CD4-positive, alpha-beta T cell treated with Interferon alpha-2 for 1 hour (primary cell): ENCODE measurements around the gene TRIM62.

ENCODE experiments used
- DNase-seq, 2 donors: peaks; one replicate each; pipeline ENCODE4 v3.0.0-alpha.2; 2020 to 2022

TRIM62 gene

GRCh38 chr1:33181921-33182341 is at the start of gene TRIM62:
Gene TRIM62, minus strand, starts transcription at chr1:33182043. Its CDS starts 611 bp downstream, at chr1:33181432.
- DNase-seq: peak; percentile 73 to 82

- DNase-seq: no peak
Observed at GRCh38 chr1:33231166-33231565, 49.3 kb upstream of the TRIM62 start.

- no peak for DNase-seq
Observed at GRCh38 chr1:33228935-33229487, 47.2 kb upstream of the TRIM62 start.

GRCh38 chr1:33225586-33225985 is 43.7 kb upstream of the TRIM62 start:
- DNase-seq: no peak

GRCh38 chr1:33224166-33224707 is 42.4 kb upstream of the TRIM62 start:
- DNase-seq: no peak

GRCh38 chr1:33222381-33222780 is 40.5 kb upstream of the TRIM62 start:
- DNase-seq: no peak

GRCh38 chr1:33221385-33221758 is 39.5 kb upstream of the TRIM62 start:
- DNase-seq: no peak

GRCh38 chr1:33220676-33221384 is 39.0 kb upstream of the TRIM62 start:
- no peak for DNase-seq

GRCh38 chr1:33219886-33220661 is 38.2 kb upstream of the TRIM62 start:
- no peak for DNase-seq

- no peak for DNase-seq
Observed at GRCh38 chr1:33211972-33212371, 30.1 kb upstream of the TRIM62 start.

- DNase-seq: no peak
Observed at GRCh38 chr1:33206340-33206739, 24.5 kb upstream of the TRIM62 start.

GRCh38 chr1:33195556-33195955 is 13.7 kb upstream of the TRIM62 start:
- DNase-seq: no peak

- no peak for DNase-seq
Observed at GRCh38 chr1:33191731-33192275, 10.0 kb upstream of the TRIM62 start.

- peak in 1 of 2 donors; percentile 8 for DNase-seq
Observed at GRCh38 chr1:33190701-33191100, 8.9 kb upstream of the TRIM62 start.

- DNase-seq: no peak
Observed at GRCh38 chr1:33188572-33189275, 6.9 kb upstream of the TRIM62 start.

GRCh38 chr1:33186936-33187335 is 5.1 kb upstream of the TRIM62 start:
- no peak for DNase-seq

GRCh38 chr1:33185541-33185940 is 3.7 kb upstream of the TRIM62 start:
- no peak for DNase-seq

- DNase-seq: no peak
Observed at GRCh38 chr1:33183306-33183705, 1.5 kb upstream of the TRIM62 start.

- DNase-seq: no peak
Observed at GRCh38 chr1:33182896-33183295, 1.1 kb upstream of the TRIM62 start.

- no peak for DNase-seq
Observed at GRCh38 chr1:33182401-33182841, 578 bp upstream of the TRIM62 start.

GRCh38 chr1:33180911-33181890 is 642 bp downstream of the TRIM62 start:
- DNase-seq: peak; percentile 88 to 89
